HG03103 (cell line): ENCODE data around the gene ERBB4.

Experiments
- ATAC-seq: cut with Tn5 transposase; IDR thresholded peaks from one replicate; pipeline ENCODE4 v1.9.1; 2021; ENCODE audit warnings: low read depth; ENCODE audit not compliant: unreplicated experiment

The ERBB4 gene

GRCh38 chr2:212538305-212539071 lies at the start of gene ERBB4:
TSS of gene ERBB4 (minus strand) at chr2:212538802. CDS start at chr2:212538530, 272 bp downstream.
- ATAC-seq: no peak

DNA sequence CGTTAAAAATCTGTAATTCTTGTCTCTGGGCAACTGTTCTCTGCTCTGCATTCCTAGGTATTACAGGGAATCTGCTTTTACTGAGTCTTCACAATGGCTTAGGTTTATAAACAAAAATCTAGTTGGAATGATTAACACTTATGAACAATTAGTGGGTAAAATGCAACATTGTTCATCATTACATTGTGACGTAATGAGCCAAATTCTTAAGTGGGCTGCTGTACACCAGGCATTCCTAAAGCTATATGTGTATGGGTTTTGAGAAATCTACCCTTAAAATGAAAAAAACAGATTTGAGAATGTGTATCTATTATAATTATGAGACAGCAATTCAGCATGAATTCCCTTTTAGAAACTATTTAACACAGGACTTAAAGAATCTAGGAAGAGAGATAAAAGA lies 41.5 kb upstream of the ERBB4 start:
- no peak for ATAC-seq

- ATAC-seq: no peak
Measured at GRCh38 chr2:212556296-212556695, 17.7 kb upstream of the ERBB4 start.

- ATAC-seq: no peak
Measured at GRCh38 chr2:212554233-212554632, 15.6 kb upstream of the ERBB4 start.

DNA sequence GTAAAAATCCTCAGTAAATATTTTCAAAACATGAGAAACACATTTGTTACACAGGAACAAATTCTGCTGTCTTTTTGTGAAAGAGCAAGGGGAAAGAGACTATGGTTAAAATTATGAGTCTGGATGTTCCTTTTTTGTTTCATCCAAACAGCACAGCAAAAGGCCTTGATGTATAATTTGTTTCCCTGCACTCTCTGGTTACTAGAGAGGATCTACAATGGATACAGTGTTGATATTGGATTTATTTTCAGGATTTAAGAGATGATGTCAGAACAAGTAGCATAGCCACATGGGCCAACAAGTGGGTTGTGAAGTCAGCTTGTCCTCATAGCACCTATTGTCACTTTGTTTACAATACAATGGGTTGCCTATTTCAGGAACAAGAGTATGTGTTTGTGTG lies 11.3 kb upstream of the ERBB4 start:
- no peak for ATAC-seq

DNA sequence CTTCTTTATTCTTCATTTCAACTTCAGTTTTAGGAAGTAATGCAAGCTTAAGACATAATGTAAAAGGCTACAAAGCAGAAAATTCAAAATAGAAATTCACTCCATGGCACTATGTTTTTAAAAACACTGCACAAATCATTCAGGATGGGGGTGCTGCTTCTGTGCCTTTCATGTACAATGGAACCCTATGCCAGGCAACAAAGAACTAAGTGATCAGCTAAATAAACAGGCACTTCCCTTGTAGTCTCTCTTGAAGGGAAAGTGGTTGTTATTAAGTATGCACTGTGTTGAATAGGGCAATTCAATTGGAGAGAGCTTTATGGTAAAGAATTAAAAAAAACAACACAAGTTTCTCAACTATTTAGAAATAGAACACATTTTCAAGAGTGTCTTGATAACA lies 10.9 kb upstream of the ERBB4 start:
- ATAC-seq: no peak

GRCh38 chr2:212548455-212548819 lies 9.8 kb upstream of the ERBB4 start:
- no peak for ATAC-seq

GRCh38 chr2:212547716-212548454 lies 9.3 kb upstream of the ERBB4 start:
- no peak for ATAC-seq

DNA sequence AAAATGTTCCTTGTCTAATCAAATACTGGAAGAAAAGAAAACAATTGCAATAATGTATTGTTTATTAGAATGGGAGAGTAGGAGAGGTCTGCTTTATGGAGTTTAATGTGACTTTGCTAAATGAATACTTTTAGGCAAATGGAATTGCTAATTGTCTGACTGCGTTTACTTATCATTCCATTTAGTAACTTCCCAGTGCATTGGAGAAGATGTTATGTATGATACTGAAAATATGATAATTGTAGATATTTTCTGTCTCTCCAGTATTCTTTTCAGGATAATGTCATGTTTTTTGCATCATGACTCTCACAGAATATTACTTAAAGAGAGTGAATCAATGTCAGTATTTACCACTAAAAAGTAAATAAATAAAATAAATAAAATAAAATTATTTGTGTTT lies 8.1 kb upstream of the ERBB4 start:
- no peak for ATAC-seq

- no peak for ATAC-seq
Measured at GRCh38 chr2:212540341-212540740, 1.7 kb upstream of the ERBB4 start.

GRCh38 chr2:212539072-212539880 lies 674 bp upstream of the ERBB4 start:
- ATAC-seq: no peak

DNA sequence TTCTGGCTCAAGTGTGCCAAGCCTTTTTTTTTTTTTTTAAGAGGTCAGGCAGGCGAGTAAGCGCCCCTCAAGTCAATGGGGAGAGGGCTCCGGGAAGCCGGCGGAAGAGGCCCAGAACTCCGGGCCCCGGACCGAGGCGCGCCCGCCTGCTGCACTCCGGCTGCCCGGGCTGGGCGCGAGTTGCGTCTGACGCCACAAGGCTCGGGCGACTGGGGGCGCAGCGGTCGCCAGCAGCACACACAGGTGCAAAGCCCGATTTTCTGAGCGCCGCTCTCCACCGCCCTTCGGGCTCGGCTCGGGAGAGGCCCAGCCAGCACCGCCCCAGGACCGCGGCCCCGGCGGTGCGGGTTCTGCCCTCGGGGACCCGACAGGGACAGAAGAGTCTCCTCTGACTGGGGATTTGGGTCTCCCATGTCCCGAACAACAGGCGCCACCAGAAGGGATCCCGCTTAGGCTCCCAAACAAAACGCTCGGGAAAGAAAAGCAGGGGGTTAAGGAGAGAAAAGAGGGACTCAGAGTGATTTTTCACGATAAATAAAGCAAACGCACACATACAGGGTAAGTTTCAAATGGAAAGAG lies 787 bp downstream of the ERBB4 start:
- ATAC-seq: peak; percentile 37

GRCh38 chr2:212536817-212537725 lies 1.5 kb downstream of the ERBB4 start:
- ATAC-seq: no peak

DNA sequence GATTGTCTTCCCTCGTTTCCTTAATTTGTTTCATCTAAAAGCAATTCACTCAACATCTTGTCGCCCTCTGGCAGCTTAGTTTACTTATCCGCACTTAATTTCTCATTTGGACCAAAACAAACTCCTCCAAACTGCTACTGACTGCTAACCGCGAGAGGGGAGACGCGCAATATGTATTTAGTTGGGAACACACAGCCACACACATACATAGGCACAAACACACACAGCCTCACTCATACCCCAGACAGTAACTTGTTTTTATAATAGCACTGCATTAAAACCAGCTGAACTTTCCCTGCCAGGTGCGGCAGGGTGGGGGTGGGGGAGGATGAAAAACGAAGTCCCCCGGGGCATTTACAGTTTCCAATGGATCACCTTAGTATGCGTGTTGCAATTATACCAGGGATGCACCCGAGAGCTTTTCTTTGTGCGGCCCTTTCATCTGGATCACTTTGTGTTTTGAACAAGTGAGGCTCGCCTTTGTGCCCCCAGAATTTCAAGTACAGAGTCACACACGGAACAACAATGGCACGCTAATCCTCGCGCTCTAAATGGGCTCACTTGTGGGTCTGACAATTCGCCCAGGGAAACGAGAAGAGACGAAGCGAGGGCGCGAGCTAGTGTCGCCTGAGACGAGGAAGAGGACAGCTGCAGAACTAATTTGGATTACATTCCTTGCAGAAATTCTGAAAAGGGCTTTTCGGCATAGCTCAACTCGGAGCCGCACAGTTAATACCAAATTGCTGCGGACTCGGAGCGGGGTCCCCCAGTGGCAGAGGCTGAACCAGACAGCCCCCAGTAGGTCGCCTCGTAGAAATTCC lies 2.4 kb downstream of the ERBB4 start:
- ATAC-seq: no peak

DNA sequence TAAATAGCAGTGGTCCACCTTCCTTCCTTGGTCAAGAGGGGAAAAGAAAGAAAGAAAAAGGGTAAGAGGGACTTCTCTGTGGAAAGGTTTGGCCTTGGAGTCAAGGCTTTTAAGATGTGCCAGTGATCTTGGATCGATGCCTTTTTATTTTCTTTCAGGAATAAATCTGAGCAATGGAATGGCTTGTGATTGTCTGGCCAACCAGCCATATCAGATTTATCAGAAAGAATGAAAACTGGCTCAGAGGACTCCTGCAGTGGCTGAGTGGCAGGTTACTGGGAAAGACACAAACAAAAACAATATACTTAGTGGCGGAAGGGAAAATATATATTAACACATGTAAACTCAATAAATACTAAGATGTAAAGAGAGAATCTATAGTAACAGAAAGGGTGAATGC lies 4.3 kb downstream of the ERBB4 start:
- no peak for ATAC-seq

GRCh38 chr2:212532585-212532984 lies 6.0 kb downstream of the ERBB4 start:
- ATAC-seq: no peak

DNA sequence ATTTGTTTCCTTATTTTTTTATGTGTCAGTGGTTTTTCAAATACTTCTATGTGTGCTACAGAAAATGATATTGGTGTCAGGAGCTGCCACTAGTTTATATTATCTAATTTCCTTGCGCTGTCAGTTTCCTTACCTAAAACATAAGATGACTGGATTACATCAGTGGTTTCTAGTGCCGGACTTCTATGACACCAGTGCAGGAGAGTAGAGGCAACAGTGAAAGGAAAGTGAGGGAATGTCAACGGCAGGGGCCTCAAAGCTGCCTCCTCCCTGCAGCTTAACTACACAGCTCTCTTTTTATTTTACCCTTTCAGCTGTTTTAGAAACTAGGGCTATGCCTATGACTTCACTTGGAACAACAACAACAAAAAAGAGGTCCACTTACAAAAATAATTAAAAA lies 6.5 kb downstream of the ERBB4 start:
- no peak for ATAC-seq

DNA sequence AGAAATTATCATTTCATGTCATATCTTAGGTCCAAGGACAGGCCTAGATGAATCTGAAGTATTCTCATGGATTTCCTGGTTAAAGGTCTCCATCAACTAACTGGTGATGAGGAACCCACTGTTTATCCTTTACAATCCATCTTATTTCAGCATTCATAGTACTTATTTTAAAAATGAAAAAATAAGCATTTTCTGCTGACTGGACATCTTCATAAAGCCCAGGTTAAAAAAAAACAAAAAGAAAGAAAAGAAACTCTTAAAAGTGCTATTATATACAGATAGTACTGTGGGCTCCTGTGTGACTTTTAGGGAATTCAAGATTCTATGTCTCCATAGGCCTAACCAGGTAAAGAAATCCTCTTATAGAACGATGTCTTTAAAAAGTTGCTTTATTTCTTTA lies 7.1 kb downstream of the ERBB4 start:
- ATAC-seq: no peak

DNA sequence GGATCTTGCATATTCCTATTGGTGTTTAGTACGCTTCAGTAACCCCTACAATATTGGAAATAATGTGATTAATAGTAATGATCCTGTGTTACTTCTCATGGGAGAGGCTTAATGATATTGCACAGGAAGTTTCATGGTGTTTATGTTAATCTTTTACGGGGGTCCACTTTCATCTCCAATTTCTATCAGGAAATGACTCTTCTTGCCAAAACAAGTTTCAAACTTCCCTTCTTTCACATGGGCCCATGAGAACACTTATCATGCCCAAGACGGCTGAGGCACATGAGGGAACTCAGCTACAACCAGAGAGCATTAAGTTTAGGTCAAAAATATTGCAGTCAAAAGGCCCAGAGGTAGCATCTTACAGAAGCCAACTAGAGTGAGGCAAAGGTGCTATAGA lies 7.6 kb downstream of the ERBB4 start:
- ATAC-seq: no peak
